ENCODE results near the gene PRSS23.

GRCh38 chr11:86793307-86793706 lies 7.0 kb upstream of the PRSS23 start:
- TF ChIP-seq CTCF (IDR thresholded peaks at IDR 0.05; ENCODE audit: poor library complexity) (no peak), EZH2phosphoT487 (IDR thresholded peaks at IDR 0.05; ENCODE audit: low read depth, severe bottlenecking, unreplicated experiment) (no peak)

Measured in hepatocyte (in vitro differentiated cells).